GM19463 (cell line): ENCODE results near the gene EIF2B5.

Experiments used
- ATAC-seq: cut with Tn5 transposase; IDR thresholded peaks from one replicate; pipeline ENCODE4 v1.9.1; 2021; ENCODE audit warnings: mild to moderate bottlenecking, moderate library complexity; ENCODE audit not compliant: unreplicated experiment

EIF2B5 gene

GRCh38 chr3:184192889-184193288 lies 57.7 kb downstream of the EIF2B5 start:
- no peak for ATAC-seq

GRCh38 chr3:184193991-184194539 lies 58.9 kb downstream of the EIF2B5 start:
- no peak for ATAC-seq
